HG03521 (cell line): Measurements from ENCODE around the gene MRPL42.
"Not testable (repeated sequence)": the region's sequence is repeated elsewhere in the genome, so short reads cannot be mapped to it uniquely, and the experiment has no call there.

Experiments used
- ATAC-seq: cut with Tn5 transposase; IDR thresholded peaks from one replicate; pipeline ENCODE4 v1.9.1; 2021; ENCODE audit warnings: mild to moderate bottlenecking, moderate library complexity; ENCODE audit not compliant: unreplicated experiment

The MRPL42 gene

GRCh38 chr12:93497456-93497855 lies 30.1 kb downstream of the MRPL42 start:
- no peak for ATAC-seq

DNA sequence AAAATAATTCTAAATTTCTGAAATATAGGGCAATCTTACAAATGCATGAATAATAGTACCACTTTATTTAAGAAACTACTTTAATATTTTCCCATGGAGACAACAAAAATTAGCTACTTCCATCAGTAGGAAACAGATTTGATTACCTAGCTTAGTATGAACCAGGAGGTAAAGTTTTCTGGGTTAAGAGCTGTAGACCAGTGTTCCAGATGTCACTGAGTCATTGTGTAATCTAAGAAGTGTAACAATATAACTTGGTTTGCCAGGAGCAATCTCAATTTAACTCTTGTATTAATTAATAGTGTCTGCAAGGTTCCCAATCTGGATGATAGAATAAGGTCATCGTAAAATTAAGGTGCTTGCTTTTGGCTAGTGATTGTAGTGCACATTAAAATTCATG lies 31.5 kb downstream of the MRPL42 start:
- ATAC-seq = not testable (repeated sequence)

DNA sequence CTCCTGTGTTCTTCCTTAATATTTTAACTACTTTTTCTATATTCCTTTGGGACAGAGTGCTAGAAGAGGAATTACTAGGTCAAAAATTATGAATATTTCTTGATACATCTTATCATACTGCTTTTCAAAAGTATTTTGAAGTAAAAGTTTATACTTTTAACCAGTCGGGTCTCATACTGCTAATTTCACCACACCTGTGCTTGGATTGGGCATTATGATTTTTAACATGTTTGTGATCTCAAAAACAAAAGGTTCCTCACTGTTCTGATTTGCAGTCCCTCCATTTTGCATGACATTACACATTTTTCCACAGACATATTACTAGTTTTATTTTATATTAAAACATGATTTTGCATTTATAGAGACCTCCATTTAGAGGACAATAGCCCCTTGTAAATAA lies 32.9 kb downstream of the MRPL42 start:
- no peak for ATAC-seq

DNA sequence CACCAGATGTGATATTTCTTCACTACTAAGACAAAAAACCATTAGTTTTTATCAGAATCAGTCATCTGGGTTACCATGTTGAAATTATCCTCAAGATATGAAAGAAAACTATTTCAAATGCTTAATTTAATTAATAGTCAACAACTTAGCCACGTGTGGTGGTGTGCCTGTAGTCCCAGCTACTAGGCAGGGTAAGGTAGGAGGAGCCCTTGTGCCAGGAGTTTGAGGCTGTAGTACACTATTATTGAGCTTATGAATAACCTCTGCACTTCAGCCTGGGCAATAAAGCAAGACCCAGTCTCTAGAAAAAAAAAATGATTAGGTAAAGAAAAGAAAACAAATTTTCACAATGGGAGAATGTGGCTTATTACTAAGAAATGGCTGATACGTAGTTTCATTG lies 33.4 kb downstream of the MRPL42 start:
- no peak for ATAC-seq

DNA sequence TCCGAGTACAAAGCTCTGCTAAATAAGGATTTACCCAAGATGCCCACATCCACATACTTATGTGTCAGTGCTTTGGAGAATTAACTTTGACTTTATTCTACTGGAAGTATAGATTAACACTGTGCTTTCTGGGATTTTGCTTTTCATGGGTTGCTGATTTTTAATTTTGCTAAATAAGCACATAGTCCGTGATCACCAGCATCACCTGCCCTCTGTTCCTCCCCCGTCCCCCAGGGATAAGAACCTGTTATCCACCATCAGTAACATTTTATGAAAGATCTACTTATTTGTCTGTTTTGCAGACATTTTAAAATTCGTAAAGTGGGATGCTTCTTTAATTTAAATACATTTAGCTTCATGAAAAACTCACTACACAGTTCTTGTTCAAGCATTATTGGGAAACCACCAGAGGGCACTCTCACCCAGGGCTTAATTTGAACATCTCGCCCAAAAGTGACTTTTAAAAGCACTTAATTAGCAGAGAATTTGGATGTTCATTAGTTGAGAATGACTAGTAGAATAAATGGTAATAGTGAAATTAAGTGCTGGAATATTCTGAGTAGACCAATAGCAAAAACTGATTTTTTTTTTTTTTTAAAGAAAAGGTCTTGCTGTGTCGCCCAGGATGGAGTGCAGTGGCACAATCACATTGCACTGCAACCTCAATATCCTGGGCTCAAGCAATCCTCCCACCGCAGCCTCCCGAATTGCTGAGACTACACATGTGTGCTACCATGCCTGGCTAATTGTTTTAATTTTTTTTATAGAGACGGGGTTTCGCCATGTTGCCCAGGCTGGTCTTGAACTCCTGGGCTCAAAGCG lies 35.7 kb downstream of the MRPL42 start:
- ATAC-seq = no peak

- ATAC-seq = no peak
Observed at GRCh38 chr12:93507165-93507564, 39.9 kb downstream of the MRPL42 start.

GRCh38 chr12:93509506-93509905 lies 42.2 kb downstream of the MRPL42 start:
- no peak for ATAC-seq

GRCh38 chr12:93514853-93515252 lies 47.5 kb downstream of the MRPL42 start:
- no peak for ATAC-seq

DNA sequence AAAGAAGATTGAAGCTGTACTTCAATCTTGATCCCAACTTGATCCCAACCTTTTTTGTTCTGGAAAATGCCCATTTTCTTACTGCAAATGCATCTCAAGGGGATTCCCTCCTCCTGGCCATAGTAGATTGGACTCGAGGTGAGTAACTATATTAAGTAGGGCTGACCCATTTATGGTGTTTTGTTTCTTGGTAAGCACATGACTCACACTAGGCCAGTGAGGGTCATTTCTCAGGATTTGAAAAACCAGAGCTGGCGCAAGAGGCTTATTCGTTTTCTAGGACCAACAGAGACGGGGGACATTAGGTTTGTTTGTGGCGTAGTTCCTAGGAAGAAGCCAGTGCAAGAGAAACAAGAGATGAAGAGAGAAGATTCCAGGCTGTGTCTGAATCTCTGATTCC lies 51.4 kb downstream of the MRPL42 start:
- no peak for ATAC-seq

DNA sequence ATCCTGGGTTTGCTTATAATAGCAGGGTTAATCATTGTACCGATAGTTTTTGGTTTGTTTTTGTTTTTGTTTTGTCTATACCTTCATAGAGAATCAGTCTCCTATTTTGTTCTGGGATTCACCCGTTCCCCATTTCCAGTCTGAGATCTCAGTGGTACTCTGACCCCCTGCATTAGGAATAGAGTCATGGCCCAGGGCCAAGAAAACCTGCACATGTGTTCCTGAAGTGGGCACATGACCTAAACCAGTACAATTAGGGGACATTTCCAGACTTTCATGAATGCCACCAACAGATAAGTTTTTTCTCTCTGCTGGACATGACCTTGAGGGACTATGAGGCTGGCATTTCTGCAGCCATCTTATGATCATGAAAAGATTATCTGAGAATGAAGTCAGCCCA lies 52.5 kb downstream of the MRPL42 start:
- no peak for ATAC-seq

GRCh38 chr12:93520454-93520853 lies 53.1 kb downstream of the MRPL42 start:
- no peak for ATAC-seq

GRCh38 chr12:93521225-93522080 lies 54.1 kb downstream of the MRPL42 start:
- no peak for ATAC-seq

- ATAC-seq = no peak
Observed at GRCh38 chr12:93524386-93525133, 57.2 kb downstream of the MRPL42 start.

GRCh38 chr12:93526786-93527428 lies 59.6 kb downstream of the MRPL42 start:
- ATAC-seq = no peak

DNA sequence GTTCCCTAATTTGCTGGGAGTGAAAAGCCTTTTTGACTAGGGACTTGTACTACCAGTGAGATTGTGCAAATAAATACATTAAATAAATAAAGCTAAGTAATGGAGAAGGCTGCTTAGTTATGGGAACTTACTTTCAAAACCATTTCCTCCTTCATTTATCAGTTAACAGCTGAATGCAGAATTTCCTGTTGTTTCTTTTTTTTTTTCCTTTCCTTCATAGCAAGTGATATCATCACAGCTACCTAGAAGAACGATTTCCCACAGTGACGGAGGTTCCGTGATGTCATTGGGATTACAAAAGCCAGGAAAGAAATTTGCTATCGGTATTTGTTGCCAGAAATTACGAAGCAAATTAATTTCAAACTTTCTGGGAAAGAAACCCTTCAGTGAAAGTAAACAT lies 63.0 kb downstream of the MRPL42 start:
- no peak for ATAC-seq

DNA sequence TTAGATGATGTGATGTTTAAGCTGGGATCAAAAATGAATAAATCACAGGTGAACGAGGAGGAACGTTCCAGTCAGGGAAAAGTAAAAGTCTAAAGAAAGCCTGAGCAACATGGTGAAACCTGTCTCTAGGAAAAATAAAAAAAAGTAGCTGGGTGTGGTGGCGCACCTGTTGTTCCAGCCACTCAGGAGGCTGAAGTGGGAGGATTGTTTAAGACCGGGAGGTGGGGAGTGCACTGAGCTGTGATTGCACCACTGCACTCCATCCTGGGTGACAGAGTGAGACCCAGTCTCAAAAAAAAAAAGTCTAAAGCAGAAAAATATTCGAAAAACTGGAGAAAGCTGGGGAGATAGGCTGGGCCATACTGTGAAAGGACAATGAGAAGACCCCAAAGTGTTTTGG lies 66.0 kb downstream of the MRPL42 start:
- no peak for ATAC-seq

GRCh38 chr12:93536111-93536765 lies 68.9 kb downstream of the MRPL42 start:
- no peak for ATAC-seq

GRCh38 chr12:93536766-93537488 lies 69.6 kb downstream of the MRPL42 start:
- peak; percentile 76 for ATAC-seq

DNA sequence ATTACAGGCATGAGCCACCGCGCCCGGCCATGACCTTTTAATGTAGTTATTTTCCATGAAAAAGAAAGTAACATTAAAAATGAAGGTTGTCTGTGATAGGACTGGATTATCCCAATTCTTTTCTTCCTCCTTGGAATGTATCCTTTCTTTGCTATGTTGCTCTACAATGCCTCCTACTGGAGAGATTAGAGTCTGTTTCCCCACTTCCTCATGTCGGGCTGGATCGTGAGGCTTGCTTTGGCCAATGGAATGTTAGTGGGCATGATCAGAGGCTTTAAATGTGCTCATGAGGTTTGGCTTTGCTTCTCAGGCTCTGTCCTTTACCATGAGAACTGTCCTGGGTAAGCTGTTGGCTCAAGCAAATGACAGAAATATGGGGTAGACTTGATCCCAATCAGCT lies 70.5 kb downstream of the MRPL42 start:
- no peak for ATAC-seq

GRCh38 chr12:93539821-93540220 lies 72.5 kb downstream of the MRPL42 start:
- no peak for ATAC-seq
